Nephron progenitor cell (in vitro differentiated cells): Measurements from ENCODE around the gene NCLN.
"Not testable (repeated sequence)": the region's sequence is repeated elsewhere in the genome, so short reads cannot be mapped to it uniquely, and the experiment has no call there.

Source experiments
- DNase-seq: peaks from one replicate; pipeline ENCODE4 v3.0.0; 2021
- H3K27ac Mint-ChIP-seq: 2 replicates; pipeline ENCODE4 v1.8.0; 2021; ENCODE audit warnings: mild to moderate bottlenecking, moderate library complexity, mixed read lengths
- H3K27me3 Mint-ChIP-seq: 2 replicates; pipeline ENCODE4 v1.8.0; 2021; ENCODE audit warnings: mild to moderate bottlenecking, low read depth, mixed read lengths; ENCODE audit not compliant: poor library complexity
- H3K36me3 Mint-ChIP-seq: 2 replicates; pipeline ENCODE4 v1.8.0; 2021; ENCODE audit warnings: low read depth, mixed read lengths
- H3K4me1 Mint-ChIP-seq: 2 replicates; pipeline ENCODE4 v1.8.0; 2021; ENCODE audit warnings: mixed read lengths
- H3K4me3 Mint-ChIP-seq: 2 replicates; pipeline ENCODE4 v1.8.0; 2021; ENCODE audit warnings: mild to moderate bottlenecking, moderate library complexity, mixed read lengths
- H3K9me3 Mint-ChIP-seq: 2 replicates; pipeline ENCODE4 v1.8.0; 2021; ENCODE audit warnings: mild to moderate bottlenecking, moderate library complexity, mixed read lengths
- TF ChIP-seq, protein P1 (sequence below): fragments of 200-600 bp; sonication (generic); IDR thresholded peaks from 2 replicates; pipeline ENCODE4 v1.5.0; 2021; ENCODE audit warnings: antibody characterized with exemption

The NCLN gene

DNA sequence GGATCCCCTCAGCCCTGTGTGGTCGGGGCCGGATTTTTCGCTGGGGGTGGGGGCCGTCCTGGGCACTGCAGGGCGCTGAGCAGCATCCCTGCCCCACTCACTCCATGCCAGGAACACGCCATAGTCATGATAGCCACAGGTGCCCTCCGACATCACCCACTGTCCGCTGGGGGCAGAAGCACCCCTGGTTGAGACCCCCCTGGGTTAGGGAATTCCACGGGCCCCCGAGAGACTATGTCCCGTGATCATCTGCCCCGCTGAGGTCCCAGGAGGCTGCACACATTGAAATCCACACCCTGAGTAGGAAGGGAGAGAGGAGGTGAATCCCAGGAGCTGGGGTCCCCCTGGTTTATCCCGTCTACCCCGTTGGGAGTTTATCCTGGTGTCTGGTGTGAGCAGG, 16.2 kb downstream of the NCLN start:
- no peak overlapping the region for H3K4me3 Mint-ChIP-seq
- H3K36me3 Mint-ChIP-seq = no peaks in the 10 kb centered on the region
- H3K9me3 Mint-ChIP-seq = no peaks in the 10 kb centered on the region
- no peak overlapping the region for H3K27ac Mint-ChIP-seq
- DNase-seq = no peak
- TF ChIP-seq, protein P1, sequence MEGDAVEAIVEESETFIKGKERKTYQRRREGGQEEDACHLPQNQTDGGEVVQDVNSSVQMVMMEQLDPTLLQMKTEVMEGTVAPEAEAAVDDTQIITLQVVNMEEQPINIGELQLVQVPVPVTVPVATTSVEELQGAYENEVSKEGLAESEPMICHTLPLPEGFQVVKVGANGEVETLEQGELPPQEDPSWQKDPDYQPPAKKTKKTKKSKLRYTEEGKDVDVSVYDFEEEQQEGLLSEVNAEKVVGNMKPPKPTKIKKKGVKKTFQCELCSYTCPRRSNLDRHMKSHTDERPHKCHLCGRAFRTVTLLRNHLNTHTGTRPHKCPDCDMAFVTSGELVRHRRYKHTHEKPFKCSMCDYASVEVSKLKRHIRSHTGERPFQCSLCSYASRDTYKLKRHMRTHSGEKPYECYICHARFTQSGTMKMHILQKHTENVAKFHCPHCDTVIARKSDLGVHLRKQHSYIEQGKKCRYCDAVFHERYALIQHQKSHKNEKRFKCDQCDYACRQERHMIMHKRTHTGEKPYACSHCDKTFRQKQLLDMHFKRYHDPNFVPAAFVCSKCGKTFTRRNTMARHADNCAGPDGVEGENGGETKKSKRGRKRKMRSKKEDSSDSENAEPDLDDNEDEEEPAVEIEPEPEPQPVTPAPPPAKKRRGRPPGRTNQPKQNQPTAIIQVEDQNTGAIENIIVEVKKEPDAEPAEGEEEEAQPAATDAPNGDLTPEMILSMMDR = no peak
- H3K4me1 Mint-ChIP-seq = no peaks in the 10 kb centered on the region
- H3K27me3 Mint-ChIP-seq = no peaks in the 10 kb centered on the region

- no peak overlapping the region for H3K27ac Mint-ChIP-seq
- no peaks in the 10 kb centered on the region for H3K4me1 Mint-ChIP-seq
- H3K4me3 Mint-ChIP-seq = no peak overlapping the region
- no peaks in the 10 kb centered on the region for H3K9me3 Mint-ChIP-seq
- no peaks in the 10 kb centered on the region for H3K36me3 Mint-ChIP-seq
- TF ChIP-seq, protein P1 = no peak
- no peaks in the 10 kb centered on the region for H3K27me3 Mint-ChIP-seq
- DNase-seq = no peak
Observed at GRCh38 chr19:3202346-3202745, 16.6 kb downstream of the NCLN start.

DNA sequence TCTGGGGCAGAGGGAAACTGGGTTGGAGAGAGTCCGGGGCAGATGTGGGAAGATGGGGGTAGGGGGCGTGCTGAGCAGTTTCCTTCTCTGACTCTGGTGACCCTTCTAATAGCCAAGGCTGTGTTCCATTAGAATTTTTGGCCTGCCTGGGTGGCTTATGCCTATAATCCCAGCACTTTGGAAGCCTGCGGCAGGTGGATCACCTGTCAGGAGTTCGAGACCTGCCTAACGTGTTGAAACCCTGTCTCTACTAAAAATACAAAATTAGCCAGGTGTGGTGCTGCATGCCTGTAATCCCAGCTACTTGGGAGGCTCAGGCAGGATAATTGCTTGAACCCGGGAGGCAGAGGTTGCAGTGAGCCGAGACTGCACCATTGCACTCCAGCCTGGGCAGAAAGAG, 17.2 kb downstream of the NCLN start:
- not testable (repeated sequence) for H3K4me1 Mint-ChIP-seq, H3K9me3 Mint-ChIP-seq, DNase-seq, H3K27me3 Mint-ChIP-seq, H3K36me3 Mint-ChIP-seq, H3K4me3 Mint-ChIP-seq
- peak overlapping the region; percentile 39 for H3K27ac Mint-ChIP-seq

GRCh38 chr19:3203805-3204645, 18.3 kb downstream of the NCLN start:
- DNase-seq = no peak
- no peak overlapping the region for H3K27ac Mint-ChIP-seq
- no peaks in the 10 kb centered on the region for H3K36me3 Mint-ChIP-seq
- TF ChIP-seq, protein P1 = no peak
- no peaks in the 10 kb centered on the region for H3K27me3 Mint-ChIP-seq
- H3K9me3 Mint-ChIP-seq = no peaks in the 10 kb centered on the region
- no peak overlapping the region for H3K4me3 Mint-ChIP-seq
- no peaks in the 10 kb centered on the region for H3K4me1 Mint-ChIP-seq

- H3K9me3 Mint-ChIP-seq = no peaks in the 10 kb centered on the region
- H3K4me1 Mint-ChIP-seq = no peaks in the 10 kb centered on the region
Observed at GRCh38 chr19:3204646-3205275, 19.0 kb downstream of the NCLN start.

GRCh38 chr19:3206216-3206953, 20.7 kb downstream of the NCLN start:
- Mint-ChIP-seq H3K36me3 (no peaks in the 10 kb centered on the region), H3K27me3 (peaks cover 2% of the 10 kb centered on the region), H3K27ac (no peak overlapping the region), H3K9me3 (no peaks in the 10 kb centered on the region), H3K4me3 (no peak overlapping the region), H3K4me1 (peaks cover 5% of the 10 kb centered on the region)
- TF ChIP-seq, protein P1 = no peak
- no peak for DNase-seq

More at GRCh38 chr19:3204646-3205275, 19.0 kb downstream of the NCLN start:
- H3K27me3 Mint-ChIP-seq = no peaks in the 10 kb centered on the region
- H3K36me3 Mint-ChIP-seq = no peaks in the 10 kb centered on the region
- TF ChIP-seq, protein P1 = no peak
- no peak for DNase-seq
- no peak overlapping the region for H3K27ac Mint-ChIP-seq
- no peak overlapping the region for H3K4me3 Mint-ChIP-seq
